HEK293 (cell line): ENCODE data around the gene EDAR.

ENCODE experiments used
- CTCF ChIA-PET: fragments of 350-600 bp; formaldehyde crosslinking; extraction: SDS; loops from one replicate; lab custom pipeline; 2021; ENCODE audit warnings: antibody characterized with exemption; lab: Yijun Ruan, JAX
- POLR2A ChIA-PET: fragments of 300-600 bp; formaldehyde crosslinking; extraction: SDS; loops from one replicate; lab custom pipeline; 2020; ENCODE audit warnings: antibody characterized with exemption, inconsistent platforms; lab: Yijun Ruan, JAX
- H3K27ac ChIP-seq: fragments of 200-500 bp; sonication (Bioruptor generic); 2 replicates; pipeline ENCODE4 v1.5.1; 2014; ENCODE audit warnings: low read depth, low read length, control low read depth, inconsistent platforms; ENCODE audit errors: extremely low read depth
- H3K36me3 ChIP-seq, 2 experiments: fragments of 200-500 bp in 1 of 2; sonication (Bioruptor generic) in 1 of 2; 1 replicate in 1 of 2; 2 replicates in 1 of 2; pipeline ENCODE4 v1.5.1; 2014 to 2017; ENCODE audit warnings: inconsistent platforms in 2 of 2, low read length in 2 of 2; ENCODE audit not compliant: control insufficient read depth in 2 of 2, insufficient read depth in 1 of 2
- H3K4me1 ChIP-seq: fragments of 200-500 bp; sonication (Bioruptor generic); 2 replicates; pipeline ENCODE4 v1.5.1; 2014; ENCODE audit warnings: mild to moderate bottlenecking, low read length, inconsistent platforms; ENCODE audit not compliant: control insufficient read depth, insufficient read depth
- H3K4me3 ChIP-seq: 2 replicates; pipeline ENCODE4 v1.5.1; 2011; ENCODE audit warnings: low read depth, mild to moderate bottlenecking, control low read depth, low read length, moderate library complexity
- H3K9me3 ChIP-seq: fragments of 200-500 bp; sonication (Bioruptor generic); 2 replicates; pipeline ENCODE4 v1.5.1; 2014; ENCODE audit warnings: low read depth, low read length, inconsistent platforms; ENCODE audit not compliant: control insufficient read depth, insufficient read depth
- EGR2 ChIP-seq: fragments of 450-650 bp; formaldehyde crosslinking; IDR thresholded peaks from 2 replicates; pipeline ENCODE4 v1.5.1; 2016; ENCODE audit warnings: low read depth, missing biosample characterization, missing genetic modification characterization
- GLIS1 ChIP-seq: fragments of 450-650 bp; formaldehyde crosslinking; IDR thresholded peaks from 2 replicates; pipeline ENCODE4 v1.5.1; 2016; ENCODE audit warnings: missing biosample characterization, missing genetic modification characterization
- GLIS2 ChIP-seq: fragments of 450-650 bp; formaldehyde crosslinking; IDR thresholded peaks from 2 replicates; pipeline ENCODE4 v1.5.1; 2016; ENCODE audit warnings: missing biosample characterization, missing genetic modification characterization
- PRDM1 ChIP-seq: fragments of 450-650 bp; formaldehyde crosslinking; IDR thresholded peaks from 2 replicates; pipeline ENCODE4; 2016; ENCODE audit warnings: missing biosample characterization, missing genetic modification characterization
- SALL2 ChIP-seq: fragments of 450-650 bp; formaldehyde crosslinking; IDR thresholded peaks from 2 replicates; pipeline ENCODE4 v1.5.0; 2017; ENCODE audit warnings: missing biosample characterization, mild to moderate bottlenecking, missing genetic modification characterization, borderline replicate concordance
- ZBTB48 ChIP-seq: fragments of 450-650 bp; formaldehyde crosslinking; IDR thresholded peaks from 2 replicates; pipeline ENCODE4 v1.5.1; 2016; ENCODE audit warnings: missing biosample characterization, missing genetic modification characterization
- ZFP3 ChIP-seq: fragments of 450-650 bp; formaldehyde crosslinking; IDR thresholded peaks from 2 replicates; pipeline ENCODE4 v1.5.1; 2016; ENCODE audit warnings: low read depth, missing biosample characterization, missing genetic modification characterization
- ZNF155 ChIP-seq: fragments of 450-650 bp; formaldehyde crosslinking; IDR thresholded peaks from 2 replicates; pipeline ENCODE4 v1.5.1; 2016; ENCODE audit warnings: missing biosample characterization, missing genetic modification characterization
- ZNF24 ChIP-seq: fragments of 450-650 bp; formaldehyde crosslinking; IDR thresholded peaks from 2 replicates; pipeline ENCODE4 v1.5.1; 2016; ENCODE audit warnings: missing biosample characterization, missing genetic modification characterization
- ZNF660 ChIP-seq: fragments of 450-650 bp; IDR thresholded peaks from 2 replicates; pipeline ENCODE4 v1.5.1; 2018; ENCODE audit warnings: missing biosample characterization, mild to moderate bottlenecking, missing genetic modification characterization
- ZNF701 ChIP-seq: fragments of 450-650 bp; formaldehyde crosslinking; IDR thresholded peaks from 2 replicates; pipeline ENCODE4 v1.5.1; 2016; ENCODE audit warnings: missing biosample characterization, missing genetic modification characterization
- ZNF776 ChIP-seq: fragments of 450-650 bp; formaldehyde crosslinking; IDR thresholded peaks from 2 replicates; pipeline ENCODE4 v1.5.0; 2017; ENCODE audit warnings: missing biosample characterization, missing genetic modification characterization, borderline replicate concordance
- ZNF785 ChIP-seq: fragments of 450-650 bp; formaldehyde crosslinking; IDR thresholded peaks from 2 replicates; pipeline ENCODE4 v1.5.1; 2016; ENCODE audit warnings: missing biosample characterization, missing genetic modification characterization
- TF ChIP-seq, protein P1 (sequence below): fragments of 450-650 bp; formaldehyde crosslinking; IDR thresholded peaks from 2 replicates; pipeline ENCODE4 v1.5.1; 2016; ENCODE audit warnings: missing biosample characterization, missing genetic modification characterization
- TF ChIP-seq, protein P2 (sequence below): fragments of 450-650 bp; formaldehyde crosslinking; IDR thresholded peaks from 2 replicates; pipeline ENCODE4 v1.5.1; 2016; ENCODE audit warnings: missing biosample characterization, missing genetic modification characterization, low read depth
- TF ChIP-seq, protein P3 (sequence below): fragments of 450-650 bp; formaldehyde crosslinking; IDR thresholded peaks from 2 replicates; pipeline ENCODE4 v1.5.1; 2017; ENCODE audit warnings: missing biosample characterization, missing genetic modification characterization
- TF ChIP-seq, protein P4 (sequence below): fragments of 450-650 bp; formaldehyde crosslinking; IDR thresholded peaks from 2 replicates; pipeline ENCODE4 v1.5.1; 2016; ENCODE audit warnings: missing biosample characterization, missing genetic modification characterization
- TF ChIP-seq, protein P5 (sequence below): fragments of 450-650 bp; formaldehyde crosslinking; IDR thresholded peaks from 2 replicates; pipeline ENCODE4 v1.5.1; 2016; ENCODE audit warnings: missing biosample characterization, missing genetic modification characterization

Gene EDAR

DNA sequence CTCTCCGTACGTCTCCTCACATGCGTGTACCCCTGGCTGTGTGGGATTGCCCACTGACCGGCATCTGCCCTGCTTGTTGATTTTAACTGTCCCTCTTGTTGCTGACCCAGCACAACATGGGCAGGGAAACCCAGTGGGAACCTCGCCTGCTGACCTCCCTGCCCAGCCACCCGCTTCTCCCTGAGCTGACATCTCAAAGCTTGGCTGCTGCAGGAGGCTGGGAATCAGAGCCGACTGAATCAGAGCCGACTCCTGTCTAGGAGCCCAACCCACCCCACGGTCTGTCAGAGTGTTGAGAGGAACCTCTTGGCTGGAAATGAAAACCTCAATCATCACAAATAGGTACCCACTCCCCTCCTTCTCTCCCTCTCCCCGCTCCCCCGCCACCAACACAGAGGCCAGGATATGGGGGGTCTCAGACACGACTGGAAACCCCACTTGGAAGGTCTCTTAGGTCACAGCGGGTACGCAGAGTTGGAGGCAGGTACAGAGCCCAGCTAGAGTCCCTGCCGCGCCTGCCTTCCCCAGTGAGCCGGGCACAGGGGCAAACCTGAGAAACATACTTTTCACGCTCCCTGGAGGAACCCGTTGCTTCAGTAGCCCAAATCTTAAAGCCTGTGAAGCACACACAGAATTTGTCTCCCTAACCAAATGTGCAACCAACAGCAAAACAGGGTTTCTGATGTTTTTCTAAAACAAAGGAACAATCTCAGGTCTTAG lies 784 bp downstream of the EDAR start:
- POLR2A ChIA-PET: no interaction called here
- no peaks in the 10 kb centered on the region for H3K36me3 ChIP-seq
- CTCF ChIA-PET: interaction anchor here (0.5 to 8.9 kb wide), 10 partner anchors 9 to 361 kb away, joined by 3 to 74 read pairs (median 4); no protein-coding TSS in a partner anchor

DNA sequence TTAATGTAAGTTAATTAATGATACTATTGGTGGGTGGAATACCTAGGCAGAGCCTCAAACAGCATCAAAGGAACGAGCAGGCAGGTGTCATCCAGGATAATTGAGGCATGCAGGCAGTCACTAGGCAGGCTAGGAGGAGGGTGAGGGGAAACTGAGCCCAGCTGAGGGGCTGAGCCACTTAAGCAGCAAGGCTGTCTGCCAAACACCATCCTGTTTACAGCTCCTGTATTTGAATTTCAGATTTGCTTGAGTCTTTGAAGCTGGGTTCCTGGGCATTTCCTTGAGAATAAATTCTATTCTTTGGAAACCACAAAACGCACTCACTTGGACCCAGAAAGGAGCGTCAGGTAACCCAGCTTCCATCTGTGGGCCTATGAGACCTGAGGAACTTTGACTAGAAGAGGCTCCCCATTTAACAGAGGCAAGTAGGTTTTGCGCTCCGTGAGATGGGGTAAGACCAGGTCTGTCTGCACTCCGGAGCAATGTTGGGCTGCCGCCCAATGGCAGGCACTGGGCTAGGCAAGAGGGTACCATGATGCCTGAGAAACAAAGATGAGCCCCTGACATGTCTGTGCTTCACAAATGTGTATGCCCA lies 2.0 kb downstream of the EDAR start:
- H3K9me3 ChIP-seq: no peaks in the 10 kb centered on the region
- no peaks in the 10 kb centered on the region for H3K36me3 ChIP-seq
- H3K4me1 ChIP-seq: no peaks in the 10 kb centered on the region
- no peak overlapping the region for H3K4me3 ChIP-seq
- ChIA-PET POLR2A (no interaction called here), CTCF (interaction anchor here (0.6 to 8.9 kb wide), 4 partner anchors 28 to 1043 kb away, joined by 3 to 74 read pairs (median 3); no protein-coding TSS in a partner anchor)
- H3K27ac ChIP-seq: no peak overlapping the region
- TF ChIP-seq PRDM1: no peak
- TF ChIP-seq ZNF24 (tag by site-specific recombination): no peak
- TF ChIP-seq ZNF155: no peak
- TF ChIP-seq, protein P1, sequence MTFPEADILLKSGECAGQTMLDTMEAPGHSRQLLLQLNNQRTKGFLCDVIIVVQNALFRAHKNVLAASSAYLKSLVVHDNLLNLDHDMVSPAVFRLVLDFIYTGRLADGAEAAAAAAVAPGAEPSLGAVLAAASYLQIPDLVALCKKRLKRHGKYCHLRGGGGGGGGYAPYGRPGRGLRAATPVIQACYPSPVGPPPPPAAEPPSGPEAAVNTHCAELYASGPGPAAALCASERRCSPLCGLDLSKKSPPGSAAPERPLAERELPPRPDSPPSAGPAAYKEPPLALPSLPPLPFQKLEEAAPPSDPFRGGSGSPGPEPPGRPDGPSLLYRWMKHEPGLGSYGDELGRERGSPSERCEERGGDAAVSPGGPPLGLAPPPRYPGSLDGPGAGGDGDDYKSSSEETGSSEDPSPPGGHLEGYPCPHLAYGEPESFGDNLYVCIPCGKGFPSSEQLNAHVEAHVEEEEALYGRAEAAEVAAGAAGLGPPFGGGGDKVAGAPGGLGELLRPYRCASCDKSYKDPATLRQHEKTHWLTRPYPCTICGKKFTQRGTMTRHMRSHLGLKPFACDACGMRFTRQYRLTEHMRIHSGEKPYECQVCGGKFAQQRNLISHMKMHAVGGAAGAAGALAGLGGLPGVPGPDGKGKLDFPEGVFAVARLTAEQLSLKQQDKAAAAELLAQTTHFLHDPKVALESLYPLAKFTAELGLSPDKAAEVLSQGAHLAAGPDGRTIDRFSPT (tag by site-specific recombination): no peak
- no peak for TF ChIP-seq GLIS1 (tag by site-specific recombination)

More for the DNA sequence above, 784 bp downstream of the EDAR start:
- no peaks in the 10 kb centered on the region for H3K9me3 ChIP-seq
- no peak overlapping the region for H3K27ac ChIP-seq
- H3K4me3 ChIP-seq: no peak overlapping the region
- TF ChIP-seq SALL2: no peak
- no peak for TF ChIP-seq ZFP3
- TF ChIP-seq, protein P2, sequence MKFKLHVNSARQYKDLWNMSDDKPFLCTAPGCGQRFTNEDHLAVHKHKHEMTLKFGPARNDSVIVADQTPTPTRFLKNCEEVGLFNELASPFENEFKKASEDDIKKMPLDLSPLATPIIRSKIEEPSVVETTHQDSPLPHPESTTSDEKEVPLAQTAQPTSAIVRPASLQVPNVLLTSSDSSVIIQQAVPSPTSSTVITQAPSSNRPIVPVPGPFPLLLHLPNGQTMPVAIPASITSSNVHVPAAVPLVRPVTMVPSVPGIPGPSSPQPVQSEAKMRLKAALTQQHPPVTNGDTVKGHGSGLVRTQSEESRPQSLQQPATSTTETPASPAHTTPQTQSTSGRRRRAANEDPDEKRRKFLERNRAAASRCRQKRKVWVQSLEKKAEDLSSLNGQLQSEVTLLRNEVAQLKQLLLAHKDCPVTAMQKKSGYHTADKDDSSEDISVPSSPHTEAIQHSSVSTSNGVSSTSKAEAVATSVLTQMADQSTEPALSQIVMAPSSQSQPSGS (tag by site-specific recombination): no peak
- TF ChIP-seq ZNF776 (tag by site-specific recombination): no peak
- TF ChIP-seq, protein P3, sequence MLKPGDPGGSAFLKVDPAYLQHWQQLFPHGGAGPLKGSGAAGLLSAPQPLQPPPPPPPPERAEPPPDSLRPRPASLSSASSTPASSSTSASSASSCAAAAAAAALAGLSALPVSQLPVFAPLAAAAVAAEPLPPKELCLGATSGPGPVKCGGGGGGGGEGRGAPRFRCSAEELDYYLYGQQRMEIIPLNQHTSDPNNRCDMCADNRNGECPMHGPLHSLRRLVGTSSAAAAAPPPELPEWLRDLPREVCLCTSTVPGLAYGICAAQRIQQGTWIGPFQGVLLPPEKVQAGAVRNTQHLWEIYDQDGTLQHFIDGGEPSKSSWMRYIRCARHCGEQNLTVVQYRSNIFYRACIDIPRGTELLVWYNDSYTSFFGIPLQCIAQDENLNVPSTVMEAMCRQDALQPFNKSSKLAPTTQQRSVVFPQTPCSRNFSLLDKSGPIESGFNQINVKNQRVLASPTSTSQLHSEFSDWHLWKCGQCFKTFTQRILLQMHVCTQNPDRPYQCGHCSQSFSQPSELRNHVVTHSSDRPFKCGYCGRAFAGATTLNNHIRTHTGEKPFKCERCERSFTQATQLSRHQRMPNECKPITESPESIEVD (tag by site-specific recombination): no peak
- TF ChIP-seq GLIS2 (tag by site-specific recombination): no peak
- TF ChIP-seq ZNF785: no peak
- no peak for TF ChIP-seq ZNF701 (tag by site-specific recombination)
- TF ChIP-seq EGR2 (tag by site-specific recombination): no peak
- TF ChIP-seq, protein P4, sequence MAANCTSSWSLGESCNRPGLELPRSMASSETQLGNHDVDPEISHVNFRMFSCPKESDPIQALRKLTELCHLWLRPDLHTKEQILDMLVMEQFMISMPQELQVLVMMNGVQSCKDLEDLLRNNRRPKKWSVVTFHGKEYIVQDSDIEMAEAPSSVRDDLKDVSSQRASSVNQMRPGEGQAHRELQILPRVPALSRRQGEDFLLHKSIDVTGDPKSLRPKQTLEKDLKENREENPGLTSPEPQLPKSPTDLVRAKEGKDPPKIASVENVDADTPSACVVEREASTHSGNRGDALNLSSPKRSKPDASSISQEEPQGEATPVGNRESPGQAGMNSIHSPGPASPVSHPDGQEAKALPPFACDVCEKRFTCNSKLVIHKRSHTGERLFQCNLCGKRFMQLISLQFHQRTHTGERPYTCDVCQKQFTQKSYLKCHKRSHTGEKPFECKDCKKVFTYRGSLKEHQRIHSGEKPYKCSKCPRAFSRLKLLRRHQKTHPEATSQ (tag by site-specific recombination): no peak
- no peak for TF ChIP-seq ZBTB48
- no peak for TF ChIP-seq ZNF660 (tag by site-specific recombination)
- TF ChIP-seq, protein P5, sequence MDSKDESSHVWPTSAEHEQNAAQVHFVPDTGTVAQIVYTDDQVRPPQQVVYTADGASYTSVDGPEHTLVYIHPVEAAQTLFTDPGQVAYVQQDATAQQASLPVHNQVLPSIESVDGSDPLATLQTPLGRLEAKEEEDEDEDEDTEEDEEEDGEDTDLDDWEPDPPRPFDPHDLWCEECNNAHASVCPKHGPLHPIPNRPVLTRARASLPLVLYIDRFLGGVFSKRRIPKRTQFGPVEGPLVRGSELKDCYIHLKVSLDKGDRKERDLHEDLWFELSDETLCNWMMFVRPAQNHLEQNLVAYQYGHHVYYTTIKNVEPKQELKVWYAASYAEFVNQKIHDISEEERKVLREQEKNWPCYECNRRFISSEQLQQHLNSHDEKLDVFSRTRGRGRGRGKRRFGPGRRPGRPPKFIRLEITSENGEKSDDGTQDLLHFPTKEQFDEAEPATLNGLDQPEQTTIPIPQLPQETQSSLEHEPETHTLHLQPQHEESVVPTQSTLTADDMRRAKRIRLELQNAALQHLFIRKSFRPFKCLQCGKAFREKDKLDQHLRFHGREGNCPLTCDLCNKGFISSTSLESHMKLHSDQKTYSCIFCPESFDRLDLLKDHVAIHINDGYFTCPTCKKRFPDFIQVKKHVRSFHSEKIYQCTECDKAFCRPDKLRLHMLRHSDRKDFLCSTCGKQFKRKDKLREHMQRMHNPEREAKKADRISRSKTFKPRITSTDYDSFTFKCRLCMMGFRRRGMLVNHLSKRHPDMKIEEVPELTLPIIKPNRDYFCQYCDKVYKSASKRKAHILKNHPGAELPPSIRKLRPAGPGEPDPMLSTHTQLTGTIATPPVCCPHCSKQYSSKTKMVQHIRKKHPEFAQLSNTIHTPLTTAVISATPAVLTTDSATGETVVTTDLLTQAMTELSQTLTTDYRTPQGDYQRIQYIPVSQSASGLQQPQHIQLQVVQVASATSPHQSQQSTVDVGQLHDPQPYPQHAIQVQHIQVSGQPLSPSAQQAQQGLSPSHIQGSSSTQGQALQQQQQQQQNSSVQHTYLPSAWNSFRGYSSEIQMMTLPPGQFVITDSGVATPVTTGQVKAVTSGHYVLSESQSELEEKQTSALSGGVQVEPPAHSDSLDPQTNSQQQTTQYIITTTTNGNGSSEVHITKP (tag by site-specific recombination): no peak
- no peaks in the 10 kb centered on the region for H3K4me1 ChIP-seq
